Skeletal muscle tissue (tissue), 4 donors: ENCODE data around the gene IL7R. TPM values are rescaled to one million over a fixed set of nuclear protein-coding genes. Genes with fewer than 3 reads are reported as not detected.
"Not testable (repeated sequence)": the region's sequence is repeated elsewhere in the genome, so short reads cannot be mapped to it uniquely, and the experiment has no call there.

Experiments used
- H3K27ac ChIP-seq: one replicate; pipeline ENCODE4 v1.7.0; 2013; ENCODE audit warnings: mild to moderate bottlenecking, low read depth, low read length, inconsistent platforms
- H3K27me3 ChIP-seq, 3 donors: one replicate each; pipeline ENCODE4 v1.7.0; 2013; ENCODE audit warnings: low read length in 3 of 3; ENCODE audit not compliant: control insufficient read depth in 3 of 3, insufficient read depth in 3 of 3
- H3K36me3 ChIP-seq, 3 donors: one replicate each; pipeline ENCODE4 v1.7.0; 2013; ENCODE audit warnings: low read length in 3 of 3; ENCODE audit not compliant: control insufficient read depth in 3 of 3, insufficient read depth in 3 of 3
- H3K4me1 ChIP-seq, 3 donors: one replicate each; pipeline ENCODE4 v1.7.0; 2013; ENCODE audit warnings: low read length in 3 of 3, mild to moderate bottlenecking in 3 of 3; ENCODE audit not compliant: control insufficient read depth in 3 of 3, insufficient read depth in 3 of 3
- H3K4me3 ChIP-seq, 3 donors: one replicate each; pipeline ENCODE4 v1.7.0; 2013; ENCODE audit warnings: low read length in 3 of 3
- H3K9ac ChIP-seq, 3 donors: one replicate each; pipeline ENCODE4 v1.7.0; 2013; ENCODE audit warnings: low read length in 3 of 3, mild to moderate bottlenecking in 3 of 3, moderate library complexity in 2 of 3, low read depth in 1 of 3
- H3K9me3 ChIP-seq, 3 donors: one replicate each; pipeline ENCODE4 v1.7.0; 2013; ENCODE audit warnings: low read length in 3 of 3; ENCODE audit not compliant: control insufficient read depth in 3 of 3
- total RNA-seq: library from RNA; depleted of rRNA; stranded (reverse); fragments of >200 nt; gene quantifications from one replicate; pipeline ENCODE4 v1.2.3, GENCODE V29; 2014
- donor health status: Osteomylitis.

The IL7R gene
- total RNA-seq, 1 donor from 2014 or later: 0.52 TPM

GRCh38 chr5:35884191-35884769 is 27.6 kb downstream of the IL7R start:
- no peak overlapping the region for H3K9ac ChIP-seq
- no peaks in the 10 kb centered on the region for H3K36me3 ChIP-seq
- no peaks in the 10 kb centered on the region for H3K27me3 ChIP-seq
- H3K27ac ChIP-seq: no peak overlapping the region
- H3K4me3 ChIP-seq: no peak overlapping the region
- no peaks in the 10 kb centered on the region for H3K9me3 ChIP-seq
- no peaks in the 10 kb centered on the region for H3K4me1 ChIP-seq

GRCh38 chr5:35884773-35885172 is 28.1 kb downstream of the IL7R start:
- Histone ChIP-seq H3K4me1 (peaks cover 0 to 2% (median 0%) of the 10 kb centered on the region in 3 donors), H3K27me3 (no peaks in the 10 kb centered on the region), H3K4me3 (no peak overlapping the region), H3K9ac (no peak overlapping the region), H3K36me3 (no peaks in the 10 kb centered on the region), H3K27ac (no peak overlapping the region), H3K9me3 (no peaks in the 10 kb centered on the region)

GRCh38 chr5:35886381-35886780 is 29.7 kb downstream of the IL7R start:
- no peak overlapping the region for H3K9ac ChIP-seq
- H3K9me3 ChIP-seq: no peaks in the 10 kb centered on the region
- peaks cover 0 to 3% (median 0%) of the 10 kb centered on the region in 3 donors for H3K4me1 ChIP-seq
- H3K36me3 ChIP-seq: no peaks in the 10 kb centered on the region
- no peak overlapping the region for H3K4me3 ChIP-seq
- no peaks in the 10 kb centered on the region for H3K27me3 ChIP-seq
- H3K27ac ChIP-seq: no peak overlapping the region

GRCh38 chr5:35887321-35888100 is 30.8 kb downstream of the IL7R start:
- H3K27me3 ChIP-seq: no peaks in the 10 kb centered on the region
- no peak overlapping the region for H3K4me3 ChIP-seq
- no peak overlapping the region for H3K9ac ChIP-seq
- H3K4me1 ChIP-seq: peaks cover 0 to 3% (median 0%) of the 10 kb centered on the region in 3 donors
- no peak overlapping the region for H3K27ac ChIP-seq
- no peaks in the 10 kb centered on the region for H3K9me3 ChIP-seq
- H3K36me3 ChIP-seq: no peaks in the 10 kb centered on the region

- no peaks in the 10 kb centered on the region for H3K9me3 ChIP-seq
- no peak overlapping the region for H3K4me3 ChIP-seq
- H3K27me3 ChIP-seq: no peaks in the 10 kb centered on the region
- peaks cover 0 to 3% (median 0%) of the 10 kb centered on the region in 3 donors for H3K4me1 ChIP-seq
- no peak overlapping the region for H3K9ac ChIP-seq
- no peak overlapping the region for H3K27ac ChIP-seq
- H3K36me3 ChIP-seq: no peaks in the 10 kb centered on the region
Measured at GRCh38 chr5:35890021-35891020, 33.6 kb downstream of the IL7R start.

- H3K36me3 ChIP-seq, H3K27me3 ChIP-seq, H3K4me1 ChIP-seq, H3K9ac ChIP-seq, H3K27ac ChIP-seq, H3K4me3 ChIP-seq, H3K9me3 ChIP-seq: not testable (repeated sequence)
Measured at GRCh38 chr5:35892799-35893198, 36.1 kb downstream of the IL7R start.

- H3K9ac ChIP-seq: no peak overlapping the region
- H3K36me3 ChIP-seq: no peaks in the 10 kb centered on the region
- H3K9me3 ChIP-seq: no peaks in the 10 kb centered on the region
- no peak overlapping the region for H3K27ac ChIP-seq
- H3K27me3 ChIP-seq: no peaks in the 10 kb centered on the region
- H3K4me1 ChIP-seq: peaks cover 0 to 3% (median 0%) of the 10 kb centered on the region in 3 donors
- H3K4me3 ChIP-seq: no peak overlapping the region
Measured at GRCh38 chr5:35894131-35894530, 37.4 kb downstream of the IL7R start.

- H3K27me3 ChIP-seq: no peaks in the 10 kb centered on the region
- no peaks in the 10 kb centered on the region for H3K4me1 ChIP-seq
- H3K9me3 ChIP-seq: no peaks in the 10 kb centered on the region
- no peaks in the 10 kb centered on the region for H3K36me3 ChIP-seq
- no peak overlapping the region for H3K4me3 ChIP-seq
- H3K27ac ChIP-seq: no peak overlapping the region
- no peak overlapping the region for H3K9ac ChIP-seq
Measured at GRCh38 chr5:35898952-35899660, 42.4 kb downstream of the IL7R start.

- Histone ChIP-seq H3K9me3 (no peaks in the 10 kb centered on the region), H3K27me3 (no peaks in the 10 kb centered on the region), H3K27ac (no peak overlapping the region), H3K36me3 (no peaks in the 10 kb centered on the region), H3K4me3 (no peak overlapping the region), H3K9ac (no peak overlapping the region), H3K4me1 (no peaks in the 10 kb centered on the region)
Measured at GRCh38 chr5:35899800-35900199, 43.1 kb downstream of the IL7R start.
